OCI-LY7 (cell line): ENCODE measurements around the gene LIPC. TPM values are rescaled to one million over a fixed set of nuclear protein-coding genes. Genes with fewer than 3 reads are reported as not detected.

Experiments
- BruUV-seq: library from RNA; stranded (reverse); fragments of 400-500 nt; replicated peaks from 2 replicates; lab custom pipeline; 2021; lab: Mats Ljungman, UMichigan
- CTCF ChIA-PET: fragments of 300-600 bp; sonication (Branson Sonifier 250); formaldehyde crosslinking; loops from one replicate; lab custom pipeline; 2022; ENCODE audit warnings: antibody characterized with exemption; ENCODE audit not compliant: unreplicated experiment; lab: Charles Lee
- POLR2A ChIA-PET: fragments of 300-600 bp; sonication (Branson Sonifier 250); formaldehyde crosslinking; loops from one replicate; lab custom pipeline; 2022; ENCODE audit warnings: antibody characterized with exemption; lab: Charles Lee
- DNase-seq: peaks from one replicate; pipeline ENCODE4 v3.0.0-alpha.2; 2015; ENCODE audit warnings: low spot score
- H2AFZ ChIP-seq: fragments of 200-600 bp; sonication (generic), shearing (Covaris generic); 2 replicates; pipeline ENCODE4 v1.6.1; 2014; ENCODE audit warnings: mild to moderate bottlenecking, antibody characterized with exemption, low read length, moderate library complexity
- H3K27ac ChIP-seq: fragments of 200-600 bp; sonication (generic); 2 replicates; pipeline ENCODE4 v1.5.1; 2014; ENCODE audit warnings: mixed run types, low read depth, mild to moderate bottlenecking, moderate library complexity, low read length, inconsistent platforms; ENCODE audit not compliant: poor library complexity, severe bottlenecking
- H3K36me3 ChIP-seq: fragments of 200-600 bp; sonication (generic); 2 replicates; pipeline ENCODE4 v1.6.1; 2014; ENCODE audit warnings: mild to moderate bottlenecking, antibody characterized with exemption, low read length, moderate library complexity, mixed read lengths; ENCODE audit not compliant: insufficient read depth
- H3K4me1 ChIP-seq: fragments of 200-600 bp; sonication (generic); 2 replicates; pipeline ENCODE4 v1.5.1; 2014; ENCODE audit warnings: mild to moderate bottlenecking, low read length; ENCODE audit not compliant: insufficient read depth, poor library complexity, severe bottlenecking
- H3K4me2 ChIP-seq: fragments of 200-600 bp; sonication (generic); 2 replicates; pipeline ENCODE4 v1.6.1; 2014; ENCODE audit warnings: mild to moderate bottlenecking, low read length
- H3K4me3 ChIP-seq: fragments of 200-600 bp; sonication (generic); 2 replicates; pipeline ENCODE4 v1.5.1; 2014; ENCODE audit warnings: mild to moderate bottlenecking, low read depth, low read length; ENCODE audit not compliant: poor library complexity, severe bottlenecking
- H3K79me2 ChIP-seq: fragments of 200-600 bp; sonication (generic); 2 replicates; pipeline ENCODE4 v1.6.1; 2016; ENCODE audit warnings: low read depth, mild to moderate bottlenecking, low read length, moderate library complexity, mixed read lengths; ENCODE audit not compliant: insufficient read depth
- H3K9me2 ChIP-seq: fragments of 200-600 bp; sonication (generic); 2 replicates; pipeline ENCODE4 v1.6.1; 2016; ENCODE audit warnings: mild to moderate bottlenecking, low read length, mixed read lengths; ENCODE audit not compliant: insufficient read depth
- H3K9me3 ChIP-seq: fragments of 200-600 bp; sonication (generic); 2 replicates; pipeline ENCODE4 v1.6.1; 2014; ENCODE audit warnings: mild to moderate bottlenecking, mixed run types, low read length, mixed read lengths
- H4K20me1 ChIP-seq: fragments of 200-600 bp; sonication (generic); 2 replicates; pipeline ENCODE4 v1.6.1; 2014; ENCODE audit warnings: mild to moderate bottlenecking, antibody characterized with exemption, low read length, moderate library complexity, mixed read lengths; ENCODE audit not compliant: insufficient read depth
- CTCF ChIP-seq: fragments of 200-600 bp; sonication (generic); conservative IDR thresholded peaks from 2 replicates; pipeline ENCODE4 v1.5.1; 2014; ENCODE audit warnings: mild to moderate bottlenecking, antibody characterized with exemption, low read length, moderate library complexity, mixed read lengths
- EZH2phosphoT487 ChIP-seq: fragments of 200-600 bp; sonication (generic); IDR thresholded peaks from 2 replicates; pipeline ENCODE4 v1.6.1; 2018; ENCODE audit warnings: low read depth, borderline replicate concordance, mild to moderate bottlenecking, mixed run types, antibody characterized with exemption, low read length, moderate library complexity, mixed read lengths
- intact Hi-C: fragments of 100-400 bp; cut with micrococcal nuclease; formaldehyde crosslinking; loops from one replicate; pipeline ENCODE4 v1.10.0; 2022; ENCODE audit not compliant: unreplicated experiment
- total RNA-seq, 2 experiments: library from RNA; depleted of rRNA in 1 of 2; stranded (reverse); fragments of >200 nt in 1 of 2; shearing (Covaris generic) in 1 of 2; gene quantifications; 2 replicates each; pipeline ENCODE4 v1.2.3, GENCODE V29; 2014 to 2022

Gene LIPC
- total RNA-seq, 2 experiments from 2014 or later = 0.50 TPM; not detected in 1

DNA sequence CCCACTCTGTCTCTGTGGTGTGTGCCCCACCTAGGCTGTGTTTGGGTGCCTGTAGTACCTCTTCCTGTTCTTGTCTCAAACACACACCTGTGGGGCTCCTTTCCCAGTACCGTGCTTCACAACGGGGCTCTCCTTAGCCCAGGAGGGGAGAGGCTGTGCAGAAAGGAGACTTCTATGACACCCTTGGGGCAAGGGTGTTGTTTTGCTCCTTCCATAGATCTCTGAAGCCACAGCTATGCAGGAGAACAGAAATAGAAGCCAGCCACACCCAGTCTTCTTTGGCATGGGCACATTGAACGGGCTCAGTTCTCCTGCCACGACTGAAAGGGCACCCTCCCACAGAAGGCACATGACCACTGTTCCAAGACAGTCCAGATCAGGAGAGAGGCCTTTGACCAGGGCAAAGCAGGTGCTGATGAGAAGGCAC is 74.3 kb downstream of the LIPC start:
- no peak overlapping the region for H3K4me3 ChIP-seq

GRCh38 chr15:58506783-58507668 is 75.2 kb downstream of the LIPC start:
- POLR2A ChIA-PET = interaction anchor here (0.6 to 1.1 kb wide), 4 partner anchors 17 to 92 kb away, joined by 3 to 4 read pairs (median 3); no protein-coding TSS in a partner anchor
- CTCF ChIA-PET = no interaction called here

More for the DNA sequence above, 74.3 kb downstream of the LIPC start:
- Histone ChIP-seq H3K4me2 (no peak overlapping the region), H4K20me1 (no peaks in the 10 kb centered on the region), H3K36me3 (no peaks in the 10 kb centered on the region), H3K4me1 (no peaks in the 10 kb centered on the region), H3K9me3 (no peaks in the 10 kb centered on the region), H3K27ac (no peak overlapping the region), H3K79me2 (no peaks in the 10 kb centered on the region), H3K9me2 (no peaks in the 10 kb centered on the region), H2AFZ (no peak overlapping the region)
- intact Hi-C loops = no loop called here
- no peak for DNase-seq
- no peak for TF ChIP-seq EZH2phosphoT487
- TF ChIP-seq CTCF = no peak
- BruUV-seq = no TSS peak
- ChIA-PET CTCF (no interaction called here), POLR2A (interaction anchor here (1.0 kb wide), 1 partner anchor 18 kb away, joined by 3 read pairs; no protein-coding TSS in a partner anchor)

More at GRCh38 chr15:58506783-58507668, 75.2 kb downstream of the LIPC start:
- H3K9me3 ChIP-seq = no peaks in the 10 kb centered on the region
- no peaks in the 10 kb centered on the region for H3K9me2 ChIP-seq
- H3K36me3 ChIP-seq = no peaks in the 10 kb centered on the region
- H3K79me2 ChIP-seq = no peaks in the 10 kb centered on the region
- H3K4me2 ChIP-seq = no peak overlapping the region
- H3K4me3 ChIP-seq = no peak overlapping the region
- intact Hi-C loops = no loop called here
- H3K27ac ChIP-seq = no peak overlapping the region
- no TSS peak for BruUV-seq
- H2AFZ ChIP-seq = no peak overlapping the region
- no peaks in the 10 kb centered on the region for H3K4me1 ChIP-seq
- DNase-seq = no peak
- TF ChIP-seq CTCF = no peak
- no peak for TF ChIP-seq EZH2phosphoT487
- H4K20me1 ChIP-seq = no peaks in the 10 kb centered on the region
